NK-92 (cell line): ENCODE results near the gene COL4A1.

Experiments
- DNase-seq: peaks from one replicate; lab custom pipeline; 2025; ENCODE audit not compliant: unreplicated experiment; lab: John Stamatoyannopoulos, UW

COL4A1 gene

GRCh38 chr13:110277357-110277975 is 29.5 kb downstream of the COL4A1 start:
- no peak for DNase-seq

- no peak for DNase-seq
Observed at GRCh38 chr13:110276553-110276950, 30.4 kb downstream of the COL4A1 start.

GRCh38 chr13:110275931-110276552 is 30.9 kb downstream of the COL4A1 start:
- no peak for DNase-seq

GRCh38 chr13:110274687-110275086 is 32.3 kb downstream of the COL4A1 start:
- DNase-seq = no peak

GRCh38 chr13:110273254-110273653 is 33.7 kb downstream of the COL4A1 start:
- no peak for DNase-seq

GRCh38 chr13:110272651-110273050 is 34.3 kb downstream of the COL4A1 start:
- DNase-seq = no peak

GRCh38 chr13:110272227-110272626 is 34.7 kb downstream of the COL4A1 start:
- no peak for DNase-seq

- DNase-seq = no peak
Observed at GRCh38 chr13:110271313-110271712, 35.6 kb downstream of the COL4A1 start.

- DNase-seq = no peak
Observed at GRCh38 chr13:110270507-110270906, 36.5 kb downstream of the COL4A1 start.

- DNase-seq = no peak
Observed at GRCh38 chr13:110269509-110270185, 37.3 kb downstream of the COL4A1 start.

GRCh38 chr13:110268576-110269185 is 38.3 kb downstream of the COL4A1 start:
- DNase-seq = no peak

- no peak for DNase-seq
Observed at GRCh38 chr13:110268061-110268460, 38.9 kb downstream of the COL4A1 start.

- no peak for DNase-seq
Observed at GRCh38 chr13:110266983-110267382, 40.0 kb downstream of the COL4A1 start.

- DNase-seq = no peak
Observed at GRCh38 chr13:110266431-110266809, 40.5 kb downstream of the COL4A1 start.

GRCh38 chr13:110265682-110266430 is 41.1 kb downstream of the COL4A1 start:
- DNase-seq = no peak

GRCh38 chr13:110265341-110265681 is 41.6 kb downstream of the COL4A1 start:
- DNase-seq = no peak

GRCh38 chr13:110264685-110265275 is 42.2 kb downstream of the COL4A1 start:
- no peak for DNase-seq

GRCh38 chr13:110263888-110264287 is 43.1 kb downstream of the COL4A1 start:
- DNase-seq = no peak

GRCh38 chr13:110263404-110263803 is 43.6 kb downstream of the COL4A1 start:
- no peak for DNase-seq

GRCh38 chr13:110262508-110263291 is 44.3 kb downstream of the COL4A1 start:
- no peak for DNase-seq
